H1 (cell line): ENCODE results near the gene GNAO1. TPM values are rescaled to one million over a fixed set of nuclear protein-coding genes. Genes with fewer than 3 reads are reported as not detected.
A peak's percentile ranks its signal among the peaks of the same experiment; 100 is the strongest.

Source experiments
- CTCF ChIA-PET: fragments of 300-600 bp; sonication (Branson Sonifier 250); formaldehyde crosslinking; loops from one replicate; lab custom pipeline; 2021; ENCODE audit not compliant: partially characterized antibody; lab: Charles Lee
- POLR2A ChIA-PET: fragments of 300-600 bp; sonication (Branson Sonifier 250); formaldehyde crosslinking; loops from one replicate; lab custom pipeline; 2021; ENCODE audit warnings: inconsistent platforms; ENCODE audit not compliant: partially characterized antibody; lab: Charles Lee
- DNase-seq, 2 experiments: peaks; one replicate each; pipeline versions ENCODE4 v3.0.0 to v3.0.0-alpha.2; 2010 to 2022; ENCODE audit warnings: low spot score in 2 of 2, low read depth in 1 of 2, mixed read lengths in 1 of 2
- FAIRE-seq: peaks from 2 replicates; lab custom pipeline; 2011; peaks lifted over from hg19 to GRCh38; lab: Jason Lieb, UNC
- H2AFZ ChIP-seq: 2 replicates; pipeline ENCODE4 v1.8.1; 2012; ENCODE audit warnings: low read length, inconsistent platforms
- H2AK5ac ChIP-seq: 2 replicates; pipeline ENCODE4 v1.6.1; 2013; ENCODE audit warnings: low read depth, low read length
- H2BK120ac ChIP-seq: replicated peaks from 2 replicates; pipeline ENCODE3; 2013; ENCODE audit warnings: low read depth, low read length, inconsistent platforms
- H2BK12ac ChIP-seq: 2 replicates; pipeline ENCODE4 v1.6.1; 2013; ENCODE audit warnings: low read depth, low read length
- H2BK15ac ChIP-seq: 2 replicates; pipeline ENCODE4 v1.6.1; 2013; ENCODE audit warnings: low read length
- H2BK20ac ChIP-seq: 2 replicates; pipeline ENCODE4 v1.6.1; 2013; ENCODE audit warnings: low read length
- H2BK5ac ChIP-seq: 2 replicates; pipeline ENCODE4 v1.6.1; 2013; ENCODE audit warnings: low read depth, low read length
- H3K14ac ChIP-seq: 2 replicates; pipeline ENCODE4 v1.6.1; 2013; ENCODE audit warnings: inconsistent platforms; ENCODE audit not compliant: insufficient read length
- H3K18ac ChIP-seq: 2 replicates; pipeline ENCODE4 v1.6.1; 2013; ENCODE audit warnings: low read length; ENCODE audit errors: extremely low read depth
- H3K23ac ChIP-seq: 2 replicates; pipeline ENCODE4 v1.6.1; 2013; ENCODE audit warnings: inconsistent platforms; ENCODE audit not compliant: insufficient read length
- H3K23me2 ChIP-seq: 2 replicates; pipeline ENCODE4 v1.6.1; 2013; ENCODE audit warnings: low read depth, low read length
- H3K27ac ChIP-seq: 2 replicates; pipeline ENCODE4 v1.6.1; 2011; ENCODE audit warnings: low read depth, low read length, inconsistent platforms
- H3K27me3 ChIP-seq, 4 experiments: replicated peaks in 1 of 4; 1 replicate in 1 of 4; 2 replicates in 3 of 4; pipeline versions ENCODE4 v1.6.1 to v1.8.1; 2011 to 2013; ENCODE audit warnings: low read length in 3 of 4, mild to moderate bottlenecking in 3 of 4, inconsistent platforms in 2 of 4, mixed read lengths in 2 of 4, moderate library complexity in 1 of 4; ENCODE audit not compliant: control insufficient read depth in 3 of 4, insufficient read depth in 3 of 4; ENCODE audit errors: extremely low read depth in 1 of 4
- H3K36me3 ChIP-seq, 4 experiments: 2 replicates each; pipeline versions ENCODE4 v1.6.1 to v1.8.1; 2011 to 2013; ENCODE audit warnings: mild to moderate bottlenecking in 4 of 4, low read length in 3 of 4, moderate library complexity in 2 of 4, control low read depth in 1 of 4, inconsistent platforms in 1 of 4; ENCODE audit not compliant: insufficient read depth in 4 of 4, control insufficient read depth in 2 of 4
- H3K4ac ChIP-seq: replicated peaks from 2 replicates; pipeline ENCODE3; 2013; ENCODE audit warnings: low read length, low read depth, mixed read lengths, inconsistent platforms; ENCODE audit not compliant: insufficient read length
- H3K4me1 ChIP-seq, 4 experiments: replicated peaks in 1 of 4; 1 replicate in 1 of 4; 2 replicates in 3 of 4; pipeline versions ENCODE4 v1.6.1 to v1.8.1; 2011 to 2013; ENCODE audit warnings: low read length in 3 of 4, inconsistent platforms in 2 of 4, mixed read lengths in 1 of 4; ENCODE audit not compliant: insufficient read depth in 4 of 4, control insufficient read depth in 3 of 4
- H3K4me2 ChIP-seq, 2 experiments: 2 replicates each; pipeline versions ENCODE4 v1.6.1 to v1.8.1; 2011 to 2013; ENCODE audit warnings: low read depth in 2 of 2, low read length in 2 of 2, control low read depth in 1 of 2, inconsistent platforms in 1 of 2, mild to moderate bottlenecking in 1 of 2; ENCODE audit not compliant: insufficient read depth in 1 of 2
- H3K4me3 ChIP-seq, 4 experiments: fragments of 200-600, 300-600 bp in 1 of 4; sonication (generic), shearing (Covaris generic), sonication (Bioruptor Twin) in 1 of 4; 2 replicates each; pipeline versions ENCODE4 v1.5.1 to v1.8.1; 2011 to 2016; ENCODE audit warnings: low read length in 4 of 4, low read depth in 3 of 4, control low read depth in 2 of 4, inconsistent platforms in 2 of 4, mild to moderate bottlenecking in 2 of 4, mixed read lengths in 1 of 4, moderate library complexity in 1 of 4; ENCODE audit not compliant: insufficient read depth in 2 of 4; ENCODE audit errors: extremely low read depth in 1 of 4
- H3K56ac ChIP-seq: replicated peaks from 2 replicates; pipeline ENCODE3; 2013; ENCODE audit warnings: low read depth, mild to moderate bottlenecking, mixed read lengths, low read length, inconsistent platforms; ENCODE audit not compliant: insufficient read length
- H3K79me1 ChIP-seq: 2 replicates; pipeline ENCODE4 v1.6.1; 2013; ENCODE audit warnings: low read depth, low read length, control low read depth
- H3K79me2 ChIP-seq, 2 experiments: 2 replicates each; pipeline versions ENCODE4 v1.6.1 to v1.8.1; 2012 to 2013; ENCODE audit warnings: low read length in 2 of 2, mild to moderate bottlenecking in 2 of 2, inconsistent platforms in 1 of 2; ENCODE audit not compliant: insufficient read depth in 2 of 2, control insufficient read depth in 1 of 2
- H3K9ac ChIP-seq, 4 experiments: replicated peaks in 1 of 4; 1 replicate in 1 of 4; 2 replicates in 3 of 4; pipeline versions ENCODE4 v1.6.1 to v1.8.1; 2011 to 2013; ENCODE audit warnings: low read depth in 3 of 4, low read length in 3 of 4, control low read depth in 2 of 4, mild to moderate bottlenecking in 2 of 4, moderate library complexity in 2 of 4, inconsistent platforms in 1 of 4; ENCODE audit errors: extremely low read depth in 1 of 4
- H3K9me3 ChIP-seq, 2 experiments: 2 replicates each; pipeline versions ENCODE4 v1.6.1 to v1.8.1; 2012 to 2013; ENCODE audit warnings: mild to moderate bottlenecking in 2 of 2, moderate library complexity in 2 of 2, control low read depth in 1 of 2, inconsistent platforms in 1 of 2, low read depth in 1 of 2, low read length in 1 of 2, mixed read lengths in 1 of 2; ENCODE audit not compliant: insufficient read depth in 2 of 2
- H4K20me1 ChIP-seq, 2 experiments: replicated peaks in 1 of 2; 2 replicates each; pipeline versions ENCODE3 to v1.8.1; 2011 to 2013; ENCODE audit warnings: inconsistent platforms in 2 of 2, low read length in 2 of 2, mild to moderate bottlenecking in 1 of 2; ENCODE audit not compliant: insufficient read depth in 2 of 2, control insufficient read depth in 1 of 2
- H4K5ac ChIP-seq: 2 replicates; pipeline ENCODE4 v1.6.1; 2013; ENCODE audit warnings: low read length, low read depth, mixed read lengths, inconsistent platforms; ENCODE audit not compliant: insufficient read length
- H4K8ac ChIP-seq: 2 replicates; pipeline ENCODE4 v1.8.0; 2013; ENCODE audit warnings: mild to moderate bottlenecking, moderate library complexity, low read length, inconsistent platforms; ENCODE audit not compliant: insufficient read depth; ENCODE audit errors: extremely low read depth
- H4K91ac ChIP-seq: replicated peaks from 2 replicates; pipeline ENCODE3; 2013; ENCODE audit warnings: low read length, mixed read lengths, inconsistent platforms; ENCODE audit not compliant: insufficient read length
- BRCA1 ChIP-seq: IDR thresholded peaks from 2 replicates; pipeline ENCODE4 v1.6.1; 2012; ENCODE audit warnings: low read depth, low read length, improper control_type of control experiment
- KDM4A ChIP-seq: IDR thresholded peaks from one replicate; pipeline ENCODE4 v1.7.1; 2012; ENCODE audit warnings: low read depth, mild to moderate bottlenecking, moderate library complexity, low read length, inconsistent platforms; ENCODE audit not compliant: severe bottlenecking
- NANOG ChIP-seq: IDR thresholded peaks from 2 replicates; pipeline ENCODE4 v1.6.1; 2011; ENCODE audit warnings: low read length, low read depth, mild to moderate bottlenecking, inconsistent platforms; ENCODE audit not compliant: insufficient read depth, poor library complexity, severe bottlenecking
- POU5F1 ChIP-seq: IDR thresholded peaks from 2 replicates; pipeline ENCODE4 v1.6.1; 2011; ENCODE audit warnings: low read depth, mild to moderate bottlenecking, low read length, moderate library complexity
- SAP30 ChIP-seq: fragments of 300-600 bp; sonication (generic); IDR thresholded peaks from 2 replicates; pipeline ENCODE4 v1.7.1; 2012; ENCODE audit warnings: low read length, moderate library complexity, mild to moderate bottlenecking, inconsistent platforms; ENCODE audit not compliant: insufficient read depth, insufficient replicate concordance
- TCF12 ChIP-seq: IDR thresholded peaks from 2 replicates; pipeline ENCODE4 v1.6.1; 2011; ENCODE audit warnings: low read depth, mild to moderate bottlenecking, low read length
- USF2 ChIP-seq: IDR thresholded peaks from 2 replicates; pipeline ENCODE4 v1.6.1; 2011; ENCODE audit warnings: low read length, improper control_type of control experiment
- WGBS, 2 experiments: shearing (Covaris generic) in 1 of 2; methylation state at CpG; one replicate each; pipeline versions ENCODE4 v1.1.6 to v1.1.7; 2013 to 2015; ENCODE audit warnings: low lambda C conversion rate in 2 of 2, mixed read lengths in 2 of 2, inconsistent platforms in 1 of 2, low coverage in 1 of 2, missing lambda C conversion rate in 1 of 2; ENCODE audit not compliant: insufficient replicate concordance in 2 of 2, insufficient coverage in 1 of 2, insufficient read length in 1 of 2; ENCODE audit errors: extremely low coverage in 1 of 2, missing lambda C conversion rate in 1 of 2; 5-methylcytosine and 5-hydroxymethylcytosine counted together
- polyA plus RNA-seq, 7 experiments: library from polyadenylated mRNA; depleted of rRNA in 3 of 7; stranded (reverse) in 5 of 7; unstranded in 2 of 7; fragments of >200 nt in 5 of 7; fragments of 200-250 nt in 2 of 7; gene quantifications; 1 replicate in 5 of 7; 2 replicates in 1 of 7; 4 replicates in 1 of 7; pipeline versions ENCODE4 v1.2.1 to v1.2.3, GENCODE V29; 2011 to 2013; ENCODE audit warnings: missing spikeins in 2 of 7, mixed read lengths in 2 of 7
- total RNA-seq: library from RNA; stranded (reverse); fragmentation: NEBNext Ultra II Directional; extraction: Animal tissue kit (Norgen Biotek cat#: 25700); gene quantifications from 2 replicates; pipeline ENCODE4 v1.2.1, GENCODE V29; 2021

Gene GNAO1
- total and polyA plus RNA-seq, 2 of the 8 experiments (the other 6 are each of a cell fraction or from before 2014, with no cell fraction given) = 6.7 to 34.4 TPM

GRCh38 chr16:56349711-56350161 is 158.4 kb downstream of the GNAO1 start:
- ChIA-PET CTCF (interaction anchor here (0.6 to 2.6 kb wide), 8 partner anchors 9 to 309 kb away, joined by 3 to 8 read pairs (median 4); no protein-coding TSS in a partner anchor), POLR2A (interaction anchor here (1.3 to 1.8 kb wide), 2 partner anchors 10 to 32 kb away, joined by 3 to 4 read pairs; no protein-coding TSS in a partner anchor)
- no peak overlapping the region for H3K4ac ChIP-seq
- no peak overlapping the region for H3K23ac ChIP-seq
- H3K9ac ChIP-seq = no peak overlapping the region
- H3K27me3 ChIP-seq = no peaks in the 10 kb centered on the region
- WGBS, 2 experiments = 92% methylated on average over 16 of the region's 16 CpGs; no CpG with 5 or more reads in 1 of the 2 experiments
- H2BK5ac ChIP-seq = 0 out of 2 replicates have a peak overlapping the region, but pooled peaks have one; percentile 35
- no peak overlapping the region for H3K27ac ChIP-seq
- FAIRE-seq (no peak), DNase-seq (no peak)
- no peak for TF ChIP-seq KDM4A
- TF ChIP-seq TCF12 = no peak
- no peak for TF ChIP-seq NANOG
- TF ChIP-seq USF2 = no peak
- no peak for TF ChIP-seq POU5F1
- TF ChIP-seq SAP30 = no peak
- TF ChIP-seq BRCA1 = no peak
- no peaks in the 10 kb centered on the region for H3K36me3 ChIP-seq
- no peak overlapping the region for H3K18ac ChIP-seq
- H3K56ac ChIP-seq = no peak overlapping the region
- H4K91ac ChIP-seq = no peak overlapping the region
- H3K4me3 ChIP-seq = no peak overlapping the region
- H3K9me3 ChIP-seq = no peaks in the 10 kb centered on the region
- H3K4me1 ChIP-seq = 0 out of 7 replicates have a peak, but pooled peaks cover 0 to 3% (median 0%) of the 10 kb centered on the region in 4 experiments
- H4K8ac ChIP-seq = no peak overlapping the region
- H3K4me2 ChIP-seq = no peak overlapping the region
- H3K23me2 ChIP-seq = no peaks in the 10 kb centered on the region
- no peaks in the 10 kb centered on the region; the same call in 1 of the 2 replicates for H3K79me1 ChIP-seq
- H3K14ac ChIP-seq = no peak overlapping the region
- H2BK12ac ChIP-seq = no peak overlapping the region
- no peak overlapping the region for H2AK5ac ChIP-seq
- H2BK15ac ChIP-seq = no peak overlapping the region
- no peak overlapping the region for H2BK120ac ChIP-seq
- H4K20me1 ChIP-seq = peaks cover 0 to 2% of the 10 kb centered on the region in 2 experiments
- H2AFZ ChIP-seq = no peak overlapping the region
- no peak overlapping the region for H2BK20ac ChIP-seq
- H3K79me2 ChIP-seq = no peaks in the 10 kb centered on the region
- H4K5ac ChIP-seq = no peak overlapping the region
